Stimulated activated CD4-positive, alpha-beta T cell treated with anti-CD3 and anti-CD28 coated beads, Interleukin-4, amount 100 ng/mL, for 48 hours (primary cell): Measurements from ENCODE around the gene STK38L.
A peak's percentile ranks its signal among the peaks of the same experiment; 100 is the strongest.

Experiments used
- DNase-seq, 2 donors: peaks; one replicate each; pipeline ENCODE4 v3.0.0-alpha.2; 2020; ENCODE audit warnings: low read depth in 2 of 2

The STK38L gene

DNA sequence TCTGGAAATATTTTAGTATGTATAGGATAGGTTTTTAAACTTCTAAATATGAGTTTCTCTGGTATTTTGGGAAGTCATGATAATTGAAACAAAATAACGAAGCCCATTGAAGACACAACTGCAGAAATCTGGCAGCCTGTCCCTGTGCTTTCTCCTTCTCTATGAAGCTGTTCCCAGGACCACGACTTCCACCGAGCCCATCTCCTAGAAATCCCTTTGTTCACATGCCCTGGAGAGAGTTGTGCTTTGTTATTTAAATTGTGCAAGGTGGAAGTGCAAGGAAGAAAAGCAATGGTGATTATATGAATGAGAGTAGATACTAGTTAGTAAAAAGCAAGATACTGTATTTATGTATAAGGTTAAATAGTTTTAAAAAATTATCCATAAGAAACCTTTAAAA lies 32.2 kb downstream of the STK38L start:
- DNase-seq = no peak

GRCh38 chr12:27277846-27278260 lies 33.8 kb downstream of the STK38L start:
- DNase-seq = peak in 1 of 2 donors; percentile 27

DNA sequence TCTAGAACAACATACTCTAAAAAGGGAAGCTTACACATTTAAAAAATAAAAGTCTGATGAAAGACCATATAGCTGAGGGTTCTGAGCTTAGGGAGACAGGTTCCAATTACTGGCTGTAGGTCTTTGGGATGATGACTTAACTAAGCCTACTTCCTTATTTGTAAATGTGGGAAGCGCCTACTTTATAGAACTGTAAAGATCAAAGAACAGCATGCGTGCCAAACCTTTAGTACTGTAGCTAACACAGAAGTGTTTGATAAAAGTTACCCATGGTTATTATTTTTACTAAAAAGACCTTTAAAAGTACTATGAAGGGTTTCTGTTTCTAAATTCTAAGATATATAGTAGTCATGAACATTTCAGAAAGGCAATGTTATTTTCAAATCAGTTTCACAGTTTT lies 35.7 kb downstream of the STK38L start:
- DNase-seq = no peak

DNA sequence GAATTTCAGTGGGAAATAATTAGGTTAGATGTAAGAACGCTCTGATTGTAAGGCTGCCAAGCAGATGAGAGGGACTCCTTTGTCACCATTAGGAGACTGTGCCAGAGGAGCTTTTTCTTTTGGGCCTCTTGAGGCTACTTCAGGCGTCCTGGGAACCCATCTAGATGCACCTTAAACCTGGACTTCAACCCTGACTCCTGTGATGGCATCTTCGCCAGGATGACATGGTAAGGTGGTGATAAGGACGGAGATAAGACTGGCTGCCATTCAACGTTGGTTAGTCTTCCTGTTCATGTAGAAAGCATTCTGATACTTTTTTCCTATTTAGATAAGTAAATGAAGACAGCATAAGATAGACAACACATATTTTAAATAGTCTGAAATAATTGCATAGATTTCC lies 36.3 kb downstream of the STK38L start:
- no peak for DNase-seq

DNA sequence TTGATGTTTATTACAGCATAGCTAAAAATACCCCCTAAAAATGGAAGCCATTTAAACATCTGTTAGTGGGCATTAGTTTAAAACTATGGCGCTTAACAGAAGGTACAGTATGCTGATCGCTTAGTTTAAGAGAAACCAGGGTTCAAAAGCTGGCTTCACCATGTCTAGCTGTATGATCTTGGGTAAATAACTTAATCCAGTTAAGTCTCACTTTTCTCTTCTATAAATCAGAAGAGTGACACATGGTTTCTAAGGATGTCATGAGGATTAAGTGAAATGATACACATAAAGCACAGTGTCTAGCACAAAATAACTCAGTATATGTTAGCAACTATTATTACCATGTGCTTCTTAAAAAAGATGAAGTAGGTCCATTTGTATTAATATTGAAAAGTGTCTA lies 38.7 kb downstream of the STK38L start:
- DNase-seq = no peak

DNA sequence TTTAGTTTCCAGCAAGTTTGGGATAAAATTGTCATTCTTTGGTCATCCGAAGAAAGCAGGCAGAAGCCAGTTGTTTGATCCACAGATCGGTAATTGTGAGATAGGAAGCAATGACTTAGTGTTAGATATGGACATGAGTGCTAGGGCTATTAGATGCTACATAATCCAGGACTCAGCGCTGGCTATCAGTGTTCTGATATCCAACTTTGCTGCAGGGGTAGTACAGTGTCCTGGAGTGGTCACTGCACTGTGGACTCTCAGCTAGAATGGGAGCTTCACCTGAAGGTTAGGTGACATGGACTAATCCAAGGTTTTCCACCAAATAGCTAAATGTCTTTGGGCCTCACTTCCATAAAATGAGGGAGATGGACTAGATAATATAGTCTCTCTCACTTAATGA lies 39.9 kb downstream of the STK38L start:
- DNase-seq = no peak

DNA sequence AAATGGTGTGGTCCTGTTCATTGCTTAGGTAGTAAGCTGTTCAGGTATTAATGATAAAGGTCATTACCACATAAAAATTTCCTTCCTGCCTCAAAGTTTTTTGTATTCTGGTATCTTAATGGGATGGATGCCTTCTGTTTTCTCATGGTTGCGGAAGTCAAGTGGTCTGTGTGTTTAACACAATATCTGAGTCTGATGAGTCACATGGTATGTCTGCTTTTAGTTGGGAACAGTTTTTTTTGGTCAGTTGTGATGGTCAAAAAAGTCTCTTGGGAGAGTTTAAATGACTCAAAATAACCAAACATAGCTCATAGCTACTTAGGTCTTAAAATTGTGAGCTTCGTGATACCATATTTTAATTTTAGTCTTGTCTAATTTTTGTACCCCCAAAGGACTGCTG lies 40.7 kb downstream of the STK38L start:
- DNase-seq = no peak

- DNase-seq = no peak
Measured at GRCh38 chr12:27285403-27285802, 41.3 kb downstream of the STK38L start.

DNA sequence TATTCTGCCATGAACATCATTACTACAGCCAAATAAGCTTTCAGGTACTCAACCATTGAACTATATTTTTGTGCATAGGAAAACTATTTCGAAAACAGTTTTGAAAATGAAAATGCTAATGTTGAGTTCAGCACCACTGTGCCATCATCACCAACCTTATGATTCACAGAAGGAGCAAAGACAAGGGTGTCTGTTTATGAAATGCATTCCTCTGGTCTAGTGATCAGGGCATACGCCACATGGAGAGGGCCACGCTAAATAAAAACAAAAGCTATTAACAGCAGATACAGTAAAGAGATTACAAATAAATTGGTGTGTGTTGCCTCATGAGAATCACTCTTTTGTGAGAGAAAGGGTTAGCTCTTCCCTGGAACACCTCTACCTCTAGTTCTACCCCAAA lies 45.3 kb downstream of the STK38L start:
- DNase-seq = no peak

DNA sequence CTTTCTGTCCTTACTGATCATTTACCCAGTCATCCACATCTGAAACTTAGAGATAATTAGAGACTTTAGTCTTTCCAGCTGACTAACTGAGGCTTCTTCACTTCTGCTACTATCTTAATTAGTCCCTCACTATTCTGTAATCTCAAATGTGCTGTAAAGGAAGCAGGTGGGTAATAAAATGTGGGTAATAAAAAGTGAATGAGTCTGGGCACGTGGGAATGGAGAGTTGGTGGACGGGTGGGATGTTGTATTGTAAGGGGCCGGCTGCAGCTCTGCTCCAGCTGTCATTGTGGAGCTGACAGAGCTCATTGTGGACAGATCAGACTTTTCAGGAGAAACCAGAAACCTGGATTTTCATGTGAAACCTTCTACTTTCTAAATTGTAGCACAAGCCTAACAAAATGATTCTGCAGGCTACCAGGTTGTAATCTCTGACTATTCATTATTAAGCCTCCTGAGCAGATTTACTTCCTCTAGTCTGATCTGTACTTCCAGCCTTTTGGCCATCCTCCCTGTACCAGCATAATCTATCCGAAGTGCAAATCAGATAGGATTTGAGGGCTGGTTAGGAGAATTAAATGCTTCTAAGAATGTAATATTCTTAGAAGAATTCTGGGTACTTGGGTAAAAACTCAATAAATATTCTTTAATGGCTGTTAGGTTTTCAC lies 46.5 kb downstream of the STK38L start:
- no peak for DNase-seq

- no peak for DNase-seq
Measured at GRCh38 chr12:27291862-27292261, 47.8 kb downstream of the STK38L start.

DNA sequence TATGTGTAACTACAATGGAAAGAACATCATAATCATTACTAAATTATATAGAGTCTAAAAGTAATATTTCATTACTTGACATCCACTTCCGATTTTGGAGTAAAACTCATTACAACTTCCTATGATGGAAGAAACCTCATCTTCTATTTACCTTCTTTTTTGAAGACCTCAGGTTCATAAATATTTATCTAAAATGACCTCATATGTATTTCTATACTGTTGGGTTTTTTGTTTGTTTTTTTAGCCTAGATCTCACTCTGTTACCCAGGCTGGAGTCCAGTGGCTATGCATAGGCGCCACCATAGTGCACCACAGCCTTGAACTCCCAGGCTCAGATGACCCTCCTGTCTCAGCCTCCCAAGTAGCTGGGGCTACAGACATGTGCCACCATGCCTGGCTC lies 48.6 kb downstream of the STK38L start:
- DNase-seq = no peak

- DNase-seq = no peak
Measured at GRCh38 chr12:27293463-27293862, 49.4 kb downstream of the STK38L start.

DNA sequence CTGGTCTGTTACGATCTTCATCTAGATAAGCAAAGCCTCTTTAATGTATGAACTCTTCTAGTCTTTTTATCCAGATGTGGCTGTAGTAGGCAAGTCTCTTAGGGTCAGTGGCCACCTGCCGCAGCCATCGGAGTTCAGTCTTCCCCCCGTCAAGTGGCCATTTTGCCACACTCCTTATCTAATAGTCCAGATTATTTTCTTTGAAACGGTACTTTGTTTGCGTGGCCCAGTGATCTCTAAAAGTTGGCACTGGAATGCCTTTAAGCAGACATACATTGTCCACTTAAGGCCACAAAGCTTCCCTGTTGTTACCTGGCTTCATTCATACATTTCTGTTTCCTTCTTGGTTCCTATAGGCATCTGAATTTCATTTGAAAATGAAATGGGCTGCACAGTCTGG lies 52.6 kb downstream of the STK38L start:
- DNase-seq = no peak

DNA sequence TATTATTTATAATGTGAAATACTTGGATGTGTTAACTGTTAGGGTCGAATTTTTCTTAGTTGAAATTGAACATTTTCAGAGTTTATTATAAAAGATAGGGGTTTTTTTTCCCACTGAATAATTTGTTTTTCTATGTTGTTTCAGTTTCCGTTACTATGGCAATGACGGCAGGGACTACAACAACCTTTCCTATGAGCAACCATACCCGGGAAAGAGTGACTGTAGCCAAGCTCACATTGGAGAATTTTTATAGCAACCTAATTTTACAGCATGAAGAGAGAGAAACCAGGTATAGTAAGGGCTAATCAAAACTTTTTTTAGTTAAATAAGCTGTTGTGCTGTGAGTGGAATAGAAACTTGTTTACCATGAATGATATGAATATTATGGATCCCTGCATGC lies 53.5 kb downstream of the STK38L start:
- peak in 1 of 2 donors; percentile 3 for DNase-seq

DNA sequence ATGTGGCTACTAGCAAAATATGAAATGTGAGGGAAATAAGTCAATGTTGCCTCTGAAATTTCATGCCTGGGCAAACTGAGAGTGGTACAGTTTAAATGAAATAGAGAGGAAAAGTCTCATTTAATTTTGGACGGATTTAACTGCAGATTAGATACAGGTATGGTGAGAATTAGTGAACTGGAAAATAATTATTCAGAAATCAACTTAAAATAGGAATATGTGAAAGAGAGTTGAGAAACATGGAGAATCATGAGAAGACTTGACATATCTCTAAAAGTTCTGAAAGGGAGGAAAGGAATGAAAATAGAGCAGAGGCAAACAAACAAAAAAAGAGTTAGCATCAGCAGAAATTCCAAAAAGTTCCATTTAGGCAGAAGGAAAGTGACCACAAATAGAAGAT lies 55.0 kb downstream of the STK38L start:
- no peak for DNase-seq

GRCh38 chr12:27300226-27300625 lies 56.1 kb downstream of the STK38L start:
- DNase-seq = no peak

DNA sequence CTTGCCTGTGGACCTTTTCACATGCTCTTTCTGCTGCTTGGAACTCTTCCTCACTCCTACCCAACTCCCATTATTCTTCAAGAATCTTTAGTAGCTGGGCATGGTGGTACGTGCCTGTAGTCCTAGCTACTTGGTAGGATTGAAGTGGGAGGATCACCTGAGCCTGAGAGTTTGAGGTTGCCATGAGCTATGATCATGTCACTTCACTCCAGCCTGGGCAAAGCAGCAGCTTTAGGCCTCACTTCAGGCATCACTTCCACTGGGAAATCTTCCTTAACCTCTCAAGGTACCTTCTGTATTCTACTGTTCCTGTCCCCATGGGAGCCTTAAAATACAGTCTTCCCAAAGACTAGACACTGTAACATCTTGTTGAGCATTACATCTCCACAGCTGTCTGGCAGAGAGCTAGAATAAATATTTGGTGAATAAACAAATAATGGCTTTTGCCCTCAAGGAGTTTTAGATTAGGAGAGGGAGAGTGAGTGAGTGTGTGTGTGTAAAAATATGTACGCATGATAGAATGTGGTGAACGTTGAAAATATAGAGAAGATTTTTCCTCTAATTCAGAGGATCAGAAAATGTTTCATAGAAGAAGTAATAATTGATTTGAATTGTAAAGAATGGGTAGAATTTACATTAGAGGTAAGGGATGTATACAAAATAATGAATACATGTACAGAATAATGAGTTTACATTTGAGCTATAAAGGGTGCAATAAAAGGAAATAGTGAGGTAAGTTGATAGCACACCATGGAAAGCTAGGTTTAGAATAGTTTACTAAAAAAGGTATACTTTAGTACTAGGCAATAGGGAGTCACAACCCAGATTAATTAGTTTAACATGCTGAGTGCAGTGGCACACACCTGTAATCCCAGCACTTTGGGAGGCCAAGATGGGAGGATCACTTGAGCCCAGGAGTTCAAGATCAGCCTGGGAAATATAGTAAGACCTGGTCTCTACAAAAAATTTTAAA lies 59.3 kb downstream of the STK38L start:
- no peak for DNase-seq

DNA sequence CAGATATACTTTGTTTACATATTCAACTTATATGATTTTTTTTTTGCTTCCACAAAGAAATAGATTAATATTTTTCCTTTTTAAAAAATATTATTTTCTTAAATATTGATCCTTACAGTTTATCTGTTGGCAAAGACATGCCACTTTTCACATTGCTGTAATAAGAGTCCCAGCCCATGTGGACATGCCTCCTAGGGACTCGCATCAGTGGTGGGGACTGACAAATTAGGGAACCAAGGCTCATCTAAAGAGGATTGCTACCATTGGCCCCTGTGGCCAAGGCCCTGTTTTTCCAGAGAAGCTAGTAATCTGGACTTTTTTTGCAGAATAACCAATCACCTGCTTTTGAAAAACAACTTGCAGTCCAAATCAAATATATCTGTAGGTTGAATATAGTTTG lies 60.8 kb downstream of the STK38L start:
- no peak for DNase-seq

GRCh38 chr12:27305673-27306456 lies 61.8 kb downstream of the STK38L start:
- no peak for DNase-seq

DNA sequence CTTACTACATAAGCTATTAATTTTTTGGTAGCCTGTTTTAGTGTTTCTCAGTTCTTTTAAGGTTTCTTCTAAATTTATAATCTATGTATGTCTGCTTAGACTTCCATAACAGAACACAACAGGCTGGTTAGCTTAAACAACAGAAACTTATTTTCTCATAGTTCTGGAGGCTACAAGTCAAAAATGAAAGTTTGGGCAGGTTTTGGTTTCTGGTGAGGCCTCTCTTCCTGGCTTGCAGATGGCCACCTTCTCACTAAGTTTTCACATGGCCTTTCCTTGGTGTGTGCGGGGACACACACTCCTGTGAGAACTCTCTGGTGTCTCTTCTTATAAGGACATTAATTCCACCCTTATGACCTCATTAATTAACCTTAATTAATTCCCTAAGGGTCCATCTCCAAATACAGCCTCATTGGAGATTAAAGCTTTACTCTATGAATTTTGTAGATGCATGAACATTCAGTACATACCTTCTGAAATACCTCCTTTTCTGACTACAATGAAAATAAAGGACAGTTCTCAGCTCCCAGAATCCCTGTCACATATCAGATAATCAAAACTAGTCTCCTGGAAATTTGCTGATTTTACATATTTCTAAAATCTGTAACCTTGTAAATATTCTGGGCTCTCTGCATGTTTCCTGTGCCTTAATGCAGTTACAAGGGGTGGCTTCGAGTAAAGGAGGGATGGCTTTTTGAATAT lies 65.4 kb downstream of the STK38L start:
- no peak for DNase-seq

- no peak for DNase-seq
Measured at GRCh38 chr12:27309995-27310315, 65.9 kb downstream of the STK38L start.
